HCEC 1CT (cell line): ENCODE results near the gene LYL1.

ENCODE experiments used
- DNase-seq: peaks from one replicate; pipeline ENCODE4 v3.0.0-alpha.2; 2017

Gene LYL1

DNA sequence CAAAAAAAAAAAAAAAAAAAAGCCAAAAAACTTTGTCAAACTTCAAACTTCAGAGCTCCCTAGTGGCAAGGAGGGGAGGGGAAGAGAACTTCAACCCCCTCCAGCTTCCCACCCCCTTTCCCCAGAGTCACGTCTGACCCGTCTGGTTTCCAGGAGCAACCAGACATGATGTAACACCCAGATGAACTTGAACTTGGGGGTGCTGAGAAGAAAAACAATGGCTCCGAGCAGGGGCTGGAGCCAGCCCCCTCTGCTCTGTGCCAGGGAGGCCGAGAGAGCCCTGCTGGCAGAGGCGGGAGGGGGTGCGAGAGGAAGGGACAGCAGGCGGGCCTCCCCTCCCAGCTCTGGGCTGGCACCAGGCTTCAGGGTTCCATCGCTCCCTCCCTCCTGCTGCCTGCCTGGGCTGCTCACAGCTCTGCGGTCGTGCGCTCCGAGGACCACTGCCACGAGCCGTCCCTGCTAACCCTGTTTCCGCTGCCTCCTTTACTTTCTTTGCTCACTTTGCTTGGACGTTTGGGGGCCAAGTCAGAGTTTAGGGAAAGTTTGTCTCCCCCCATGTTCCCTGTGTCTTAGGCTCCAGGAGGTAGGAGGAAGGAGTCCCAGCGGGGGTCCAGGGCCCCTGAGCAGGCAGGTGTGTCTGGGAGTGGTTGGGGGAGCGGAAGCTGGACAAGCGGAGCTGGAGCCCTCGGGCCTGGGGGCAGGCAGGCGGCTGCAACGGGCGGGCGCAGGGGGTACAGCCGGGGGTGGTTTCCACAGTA lies 11.1 kb downstream of the LYL1 start:
- no peak for DNase-seq

- no peak for DNase-seq
Observed at GRCh38 chr19:13090511-13091231, 12.0 kb downstream of the LYL1 start.

DNA sequence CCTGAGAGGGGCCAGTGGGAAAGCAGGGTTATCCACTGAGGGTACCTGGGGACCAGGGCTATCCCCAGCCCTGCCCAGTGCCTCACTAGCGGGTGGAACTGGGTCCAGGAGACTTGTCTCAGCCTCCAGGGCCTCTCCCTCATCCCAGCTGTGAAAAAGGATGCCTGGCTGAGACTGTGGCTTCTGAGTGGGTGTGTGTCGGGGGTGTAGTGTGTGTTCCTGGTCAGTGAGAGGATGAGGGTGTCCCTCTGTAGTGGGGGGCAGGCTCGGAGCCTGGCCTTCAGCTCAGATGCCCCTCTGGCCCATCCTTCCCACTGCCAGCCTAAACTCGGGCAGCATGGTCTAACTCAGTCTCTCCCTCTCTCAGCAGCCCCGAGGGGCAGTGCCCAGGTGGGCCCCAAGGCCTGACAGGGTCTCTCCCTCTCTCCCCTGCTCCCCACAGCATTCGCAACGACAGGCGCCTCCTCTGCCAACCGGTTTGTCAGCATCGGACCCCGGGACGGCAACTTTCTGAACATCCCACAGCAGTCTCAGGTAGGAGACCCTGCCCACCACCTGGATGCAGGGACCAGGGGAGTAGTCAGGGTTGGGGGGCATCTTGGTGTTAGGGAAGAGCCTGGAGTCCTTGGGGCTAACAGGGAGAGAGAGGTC lies 12.7 kb downstream of the LYL1 start:
- DNase-seq = no peak

DNA sequence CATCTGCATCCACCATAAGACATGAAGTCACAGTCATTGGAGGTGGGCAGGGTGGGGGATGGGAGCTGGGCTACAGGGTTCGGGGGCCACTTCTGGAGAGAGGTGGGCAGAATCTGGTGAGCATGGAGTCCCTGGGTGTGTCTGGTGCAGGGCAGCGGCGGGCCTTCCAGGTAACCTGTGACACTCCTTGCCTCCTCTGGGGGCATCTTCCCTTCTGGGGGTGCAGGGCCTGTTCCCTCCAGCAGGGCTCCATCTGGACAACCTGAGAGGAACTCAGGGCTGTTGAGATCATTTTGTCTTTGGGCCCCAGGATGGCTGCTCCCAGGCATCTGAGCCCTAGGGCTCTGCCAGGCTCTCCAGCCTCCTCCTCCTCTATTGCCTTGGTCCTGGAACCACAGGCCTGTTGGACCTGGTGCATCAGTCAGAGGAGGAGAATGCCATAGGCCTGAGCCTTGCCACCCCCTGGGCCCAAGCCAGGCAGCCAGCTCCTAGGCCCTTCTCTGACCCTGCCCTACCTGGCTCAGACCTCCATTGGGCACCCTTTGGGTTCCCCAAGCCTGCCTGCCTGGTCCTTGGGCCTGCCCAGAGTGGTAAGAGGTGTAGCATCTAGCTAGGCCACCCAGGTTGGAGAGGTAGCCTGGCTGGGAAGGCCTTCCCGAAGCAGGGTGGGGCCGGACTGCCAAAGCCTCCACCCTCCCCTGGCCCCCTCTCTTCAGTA lies 13.4 kb downstream of the LYL1 start:
- DNase-seq = no peak

DNA sequence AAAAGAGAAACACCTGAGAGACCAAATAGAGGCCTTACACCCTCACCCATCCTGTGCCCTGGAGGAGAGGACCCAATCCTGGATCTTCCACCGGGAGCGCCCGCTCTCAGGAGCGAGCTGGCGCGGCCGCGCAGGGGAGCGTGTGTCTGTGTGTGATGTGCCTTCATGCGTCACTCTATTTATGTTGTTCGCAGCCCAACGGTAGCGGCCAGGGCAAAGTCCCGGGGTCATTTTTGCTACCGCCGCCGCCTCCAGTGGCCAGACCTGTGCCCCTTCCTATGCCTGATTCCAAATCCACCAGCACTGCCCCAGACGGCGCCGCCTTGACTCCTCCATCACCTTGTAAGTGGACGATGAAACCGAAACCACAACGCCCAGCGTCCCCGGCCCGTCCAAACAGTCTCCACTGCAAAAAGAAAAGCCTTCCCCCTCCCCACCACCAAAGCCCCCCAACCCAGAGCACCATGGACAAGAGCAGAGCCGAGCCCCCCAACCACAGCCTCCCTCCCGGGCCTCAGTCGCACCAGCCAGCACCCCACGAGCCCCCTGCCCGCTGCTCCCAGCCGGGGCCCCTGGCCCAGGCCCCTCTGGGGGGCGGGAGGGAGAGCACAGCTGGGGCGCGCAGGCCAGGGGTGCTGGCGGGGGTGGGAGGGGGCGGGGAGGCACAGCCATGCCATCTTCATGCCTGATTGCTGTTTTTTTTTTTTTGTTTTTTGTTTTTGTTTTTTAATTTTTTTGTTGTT lies 14.7 kb downstream of the LYL1 start:
- no peak for DNase-seq

DNA sequence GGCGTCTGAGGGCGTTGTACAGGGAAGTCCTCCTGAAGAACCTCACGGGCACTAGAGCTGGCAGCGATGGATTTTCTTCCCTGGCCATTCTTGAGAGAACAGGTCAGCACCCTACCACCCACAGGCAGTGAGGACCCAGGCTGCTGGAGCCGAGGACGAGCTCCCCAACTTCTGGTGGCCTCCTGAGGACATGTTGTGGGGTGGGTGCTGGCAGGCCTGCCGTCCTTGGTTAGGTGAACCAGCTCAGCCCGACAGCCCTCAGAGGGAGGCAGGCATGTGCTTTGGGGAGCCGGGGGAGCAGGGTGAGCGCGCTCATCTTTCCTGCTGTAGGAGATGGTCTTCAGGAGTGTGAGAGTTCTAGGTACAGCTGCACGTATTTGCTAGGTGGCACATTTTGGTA lies 15.4 kb downstream of the LYL1 start:
- no peak for DNase-seq

DNA sequence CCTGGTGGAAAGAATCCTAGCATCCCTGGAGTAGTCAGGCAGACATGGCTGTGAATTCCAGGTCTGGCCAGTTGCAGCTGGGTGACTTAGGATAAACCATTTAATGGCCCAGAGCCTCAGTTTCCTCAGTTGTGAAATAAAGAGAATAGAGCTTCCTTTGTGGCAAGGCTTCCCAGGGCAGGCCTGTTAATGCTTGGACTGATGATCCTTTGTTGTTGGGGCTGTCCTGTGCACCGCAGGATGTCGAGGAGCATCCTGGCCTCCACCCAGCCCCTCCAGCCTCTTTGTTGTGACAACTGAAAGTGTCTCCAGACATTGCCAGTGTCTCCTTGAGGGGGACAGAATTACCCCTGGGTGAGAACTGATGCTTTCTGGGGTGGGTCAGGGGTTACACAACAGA lies 16.3 kb downstream of the LYL1 start:
- DNase-seq = no peak

GRCh38 chr19:13085666-13086065 lies 17.0 kb downstream of the LYL1 start:
- DNase-seq = no peak

GRCh38 chr19:13083627-13084026 lies 19.0 kb downstream of the LYL1 start:
- DNase-seq = no peak

GRCh38 chr19:13083008-13083404 lies 19.7 kb downstream of the LYL1 start:
- DNase-seq = no peak

GRCh38 chr19:13082192-13083007 lies 20.3 kb downstream of the LYL1 start:
- peak; percentile 9 for DNase-seq

- DNase-seq = no peak
Observed at GRCh38 chr19:13079542-13079986, 23.1 kb downstream of the LYL1 start.

- no peak for DNase-seq
Observed at GRCh38 chr19:13078897-13079541, 23.6 kb downstream of the LYL1 start.

DNA sequence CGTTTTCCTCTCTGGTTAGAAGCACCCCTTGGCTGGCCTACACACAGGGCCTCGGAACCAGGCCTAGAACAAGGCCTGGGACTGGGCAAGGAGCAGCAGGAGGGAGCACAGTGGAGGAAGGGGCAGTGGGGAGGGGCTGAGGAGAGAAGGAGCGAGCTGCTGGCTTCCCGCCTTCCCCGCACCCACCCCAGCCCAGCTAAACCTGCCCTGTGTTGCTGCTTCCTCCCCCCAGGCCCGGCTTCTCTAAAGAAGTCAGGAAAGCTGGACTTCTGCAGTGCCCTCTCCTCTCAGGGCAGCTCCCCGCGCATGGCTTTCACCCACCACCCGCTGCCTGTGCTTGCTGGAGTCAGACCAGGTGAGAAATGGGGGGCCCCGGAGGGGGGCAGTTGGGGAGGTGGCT lies 24.3 kb downstream of the LYL1 start:
- DNase-seq = peak; percentile 18

DNA sequence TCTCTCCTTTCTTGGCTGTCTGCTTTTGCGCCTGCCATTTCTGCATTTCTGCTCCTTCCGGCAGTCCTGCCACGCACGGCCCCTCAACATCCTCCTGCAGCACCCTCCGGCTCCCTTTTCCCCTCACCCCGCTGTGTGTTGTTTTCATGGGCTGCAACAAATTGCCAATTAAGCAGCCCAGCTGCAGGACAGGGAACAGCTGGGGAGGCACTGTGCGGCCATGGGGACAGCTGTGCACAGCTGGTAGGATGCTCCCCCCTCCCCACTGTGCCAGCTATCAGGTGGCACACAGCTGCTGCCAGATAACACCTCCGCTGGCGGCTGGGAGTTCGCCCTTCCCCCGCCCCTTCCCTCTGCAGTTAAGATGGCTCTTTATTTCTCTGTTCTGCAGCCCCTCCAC lies 25.4 kb downstream of the LYL1 start:
- no peak for DNase-seq

- no peak for DNase-seq
Observed at GRCh38 chr19:13076787-13077186, 25.9 kb downstream of the LYL1 start.

DNA sequence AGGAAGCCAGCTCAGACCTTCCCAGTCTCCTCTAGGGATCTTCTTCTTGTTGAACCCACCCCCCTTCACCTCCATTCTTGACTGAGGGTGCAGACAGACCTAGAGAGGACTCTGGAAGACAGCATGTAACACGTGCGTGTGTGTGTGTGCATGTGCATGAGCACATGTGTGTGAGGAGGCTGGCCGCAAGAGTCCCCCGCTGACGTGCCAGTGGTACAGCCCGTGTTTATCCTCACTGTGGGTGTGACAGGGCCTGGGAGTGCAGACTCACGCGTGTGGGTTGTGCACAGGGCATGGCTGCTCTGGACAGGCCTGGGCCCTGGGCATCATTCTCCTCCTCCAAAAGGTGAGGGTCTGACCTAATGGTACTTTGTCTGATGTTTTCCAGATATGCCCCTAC lies 26.3 kb downstream of the LYL1 start:
- no peak for DNase-seq

- no peak for DNase-seq
Observed at GRCh38 chr19:13074378-13074777, 28.3 kb downstream of the LYL1 start.

DNA sequence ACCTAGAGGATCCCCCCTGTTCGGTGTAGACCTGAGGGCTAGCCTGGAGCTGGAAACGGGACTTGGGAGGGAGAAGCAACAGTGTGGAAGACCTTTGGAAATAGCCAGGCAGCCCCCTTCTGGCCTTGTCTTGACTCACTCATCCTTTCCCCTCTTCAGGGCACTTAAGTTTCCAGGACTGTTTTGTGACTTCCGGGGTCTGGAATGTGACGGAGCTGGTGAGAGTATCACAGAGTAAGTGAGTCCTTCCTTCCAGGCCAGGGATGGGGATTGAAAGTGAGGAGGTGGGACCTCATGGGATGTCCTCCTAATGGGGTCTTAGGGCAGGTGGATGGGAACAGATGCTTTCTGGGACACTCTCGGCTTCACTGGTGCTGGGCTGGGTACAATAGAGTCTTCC lies 29.4 kb downstream of the LYL1 start:
- DNase-seq = no peak

DNA sequence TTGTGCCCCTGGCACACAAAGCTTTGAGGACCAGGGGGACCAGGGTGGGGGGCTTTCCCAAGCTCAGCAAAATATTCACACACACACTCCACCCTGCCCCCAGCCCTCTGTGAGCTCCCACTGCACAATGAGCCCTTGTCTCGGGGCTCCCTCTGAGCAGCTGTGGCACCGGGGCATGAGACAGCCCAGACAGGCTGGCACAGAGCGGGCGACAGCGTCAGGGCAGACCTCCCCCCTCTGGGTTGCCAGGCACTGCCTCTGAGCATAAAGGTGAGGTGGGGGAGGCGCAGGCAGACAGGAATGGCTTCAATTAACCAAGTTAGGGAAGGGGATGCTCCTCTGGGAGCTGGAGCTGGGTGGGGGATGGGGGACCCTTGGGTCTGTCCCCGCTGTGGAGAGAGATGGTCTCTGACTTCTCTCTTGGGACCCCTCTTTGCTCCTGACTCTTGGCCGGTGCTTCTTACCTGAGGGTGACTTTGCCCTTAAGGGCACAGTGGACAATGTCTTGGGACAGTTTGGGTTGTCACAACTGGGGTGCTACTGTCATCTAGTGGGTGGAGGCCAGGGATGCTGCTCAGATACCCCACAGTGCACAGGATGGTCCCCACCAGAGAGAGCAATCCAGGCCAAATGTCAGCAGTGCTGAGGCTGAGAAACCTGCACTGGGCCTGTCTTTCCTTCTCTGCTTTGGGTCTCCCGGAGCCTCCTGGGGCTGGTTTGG lies 30.3 kb downstream of the LYL1 start:
- no peak for DNase-seq
